G401 (cell line): ENCODE measurements around the gene CUL3. TPM values are rescaled to one million over a fixed set of nuclear protein-coding genes. Genes with fewer than 3 reads are reported as not detected.
A peak's percentile ranks its signal among the peaks of the same experiment; 100 is the strongest.
"Not testable (repeated sequence)": the region's sequence is repeated elsewhere in the genome, so short reads cannot be mapped to it uniquely, and the experiment has no call there.

ENCODE experiments used
- DNase-seq: peaks from one replicate; pipeline ENCODE4 v3.0.0-alpha.2; 2015; ENCODE audit warnings: low spot score
- in situ Hi-C: cut with HindIII; loops from 2 replicates; pipeline ENCODE4 v1.10.0; 2016; ENCODE audit warnings: low sequenced_read_pairs, mixed read lengths
- total RNA-seq: library from RNA; depleted of rRNA; stranded (reverse); fragments of >200 nt; shearing (Covaris generic); gene quantifications from 2 replicates; pipeline ENCODE4 v1.2.3, GENCODE V29; 2014; rRNA removed

Gene CUL3
- total RNA-seq, result 66.5 and 99.2 TPM in 2 replicates

- in situ Hi-C loops, result no loop called here
- DNase-seq, result peak; percentile 98
Measured at GRCh38 chr2:224585211-224586088, at the start of gene CUL3. Gene CUL3 (minus strand): TSS chr2:224585363. CDS start chr2:224585009, 354 bp downstream.

GRCh38 chr2:224630659-224631550 lies 45.7 kb upstream of the CUL3 start:
- DNase-seq, result no peak
- in situ Hi-C loops, result no loop called here

GRCh38 chr2:224628416-224628815 lies 43.3 kb upstream of the CUL3 start:
- in situ Hi-C loops, result no loop called here
- no peak for DNase-seq

- no peak for DNase-seq
- in situ Hi-C loops, result no loop called here
Measured at GRCh38 chr2:224626735-224627134, 41.6 kb upstream of the CUL3 start.

- no peak for DNase-seq
- in situ Hi-C loops, result no loop called here
Measured at GRCh38 chr2:224613543-224614286, 28.6 kb upstream of the CUL3 start.

- in situ Hi-C loops, result no loop called here
- DNase-seq, result no peak
Measured at GRCh38 chr2:224612578-224612977, 27.4 kb upstream of the CUL3 start.

GRCh38 chr2:224611938-224612337 lies 26.8 kb upstream of the CUL3 start:
- no peak for DNase-seq
- in situ Hi-C loops, result no loop called here

- in situ Hi-C loops, result no loop called here
- no peak for DNase-seq
Measured at GRCh38 chr2:224608104-224608503, 22.9 kb upstream of the CUL3 start.

- in situ Hi-C loops, DNase-seq: not testable (repeated sequence)
Measured at GRCh38 chr2:224603746-224604500, 18.8 kb upstream of the CUL3 start.

- in situ Hi-C loops, result not testable (repeated sequence)
Measured at GRCh38 chr2:224602778-224603375, 17.7 kb upstream of the CUL3 start.

GRCh38 chr2:224601923-224602322 lies 16.8 kb upstream of the CUL3 start:
- no peak for DNase-seq
- in situ Hi-C loops, result no loop called here

More at GRCh38 chr2:224602778-224603375, 17.7 kb upstream of the CUL3 start:
- not testable (repeated sequence) for DNase-seq

- DNase-seq, result no peak
- in situ Hi-C loops, result no loop called here
Measured at GRCh38 chr2:224598678-224599077, 13.5 kb upstream of the CUL3 start.

GRCh38 chr2:224596289-224596688 lies 11.1 kb upstream of the CUL3 start:
- in situ Hi-C loops, result no loop called here
- DNase-seq, result no peak

GRCh38 chr2:224595518-224595917 lies 10.4 kb upstream of the CUL3 start:
- no peak for DNase-seq
- in situ Hi-C loops, result no loop called here

- in situ Hi-C loops, result no loop called here
- DNase-seq, result no peak
Measured at GRCh38 chr2:224594840-224595239, 9.7 kb upstream of the CUL3 start.

- DNase-seq, result no peak
- in situ Hi-C loops, result no loop called here
Measured at GRCh38 chr2:224591220-224591619, 6.1 kb upstream of the CUL3 start.

- in situ Hi-C loops, result no loop called here
- DNase-seq, result no peak
Measured at GRCh38 chr2:224586127-224586695, 1.0 kb upstream of the CUL3 start.

GRCh38 chr2:224584785-224585210 lies 365 bp downstream of the CUL3 start:
- peak; percentile 40 for DNase-seq
- in situ Hi-C loops, result no loop called here
